PFSK-1 (cell line): ENCODE results near the gene C1QL4.

Experiments used
- FOXP2 ChIP-seq: optimal IDR thresholded peaks from 2 replicates; pipeline ENCODE3; 2011; ENCODE audit warnings: borderline replicate concordance, control low read depth, inconsistent platforms; ENCODE audit not compliant: insufficient read depth; ENCODE audit errors: extremely low read length, extremely low read depth
- POLR2AphosphoS5 ChIP-seq: IDR thresholded peaks from 2 replicates; pipeline ENCODE4 v1.6.1; 2012; ENCODE audit warnings: low read depth, mild to moderate bottlenecking, control low read depth, low read length, moderate library complexity
- REST ChIP-seq, 2 experiments: IDR thresholded peaks; 2 replicates each; pipeline versions ENCODE4 v1.6.1 to v1.8.0; 2011 to 2012; ENCODE audit warnings: low read depth in 2 of 2, low read length in 2 of 2, control low read depth in 1 of 2, inconsistent platforms in 1 of 2, mild to moderate bottlenecking in 1 of 2, moderate library complexity in 1 of 2; ENCODE audit not compliant: insufficient read depth in 1 of 2
- SIN3A ChIP-seq: IDR thresholded peaks from 2 replicates; pipeline ENCODE4 v1.6.1; 2012; ENCODE audit warnings: mild to moderate bottlenecking, low read length, moderate library complexity, borderline replicate concordance; ENCODE audit not compliant: insufficient read depth
- TAF1 ChIP-seq: IDR thresholded peaks from 2 replicates; pipeline ENCODE4 v1.6.1; 2012; ENCODE audit warnings: low read length, control low read depth, borderline replicate concordance; ENCODE audit not compliant: insufficient read depth

GRCh38 chr12:49347311-49348193 lies 10.6 kb upstream of the C1QL4 start:
- TF ChIP-seq SIN3A (no peak), REST (IDR thresholded peaks at IDR 0.05; ENCODE audit: insufficient read depth in 1 of 2, low read depth in 2 of 2, low read length in 2 of 2) (no peak), POLR2AphosphoS5 (no peak), TAF1 (no peak), FOXP2 (no peak)
